ENCODE results near the gene TSPEAR.
"Not testable (repeated sequence)": the region's sequence is repeated elsewhere in the genome, so short reads cannot be mapped to it uniquely, and the experiment has no call there.

Gene TSPEAR

GRCh38 chr21:44555200-44555875 lies 156.0 kb downstream of the TSPEAR start:
- no peak overlapping the region for H3K4me3 ChIP-seq (replicated peaks; ENCODE audit: low read depth, low read length)
- TF ChIP-seq CTCF (IDR thresholded peaks at IDR 0.05; ENCODE audit: low read length, missing control alignments): no peak
- no peak for DNase-seq (ENCODE audit: low read depth)

- no peak for TF ChIP-seq CTCF (IDR thresholded peaks at IDR 0.05; ENCODE audit: low read length, missing control alignments)
- no peak overlapping the region for H3K4me3 ChIP-seq (replicated peaks; ENCODE audit: low read depth, low read length)
- DNase-seq (ENCODE audit: low read depth): no peak
Observed at GRCh38 chr21:44552681-44553080, 158.7 kb downstream of the TSPEAR start.

GRCh38 chr21:44552136-44552535 lies 159.2 kb downstream of the TSPEAR start:
- H3K4me3 ChIP-seq (replicated peaks; ENCODE audit: low read depth, low read length): no peak overlapping the region
- TF ChIP-seq CTCF (IDR thresholded peaks at IDR 0.05; ENCODE audit: low read length, missing control alignments): no peak
- no peak for DNase-seq (ENCODE audit: low read depth)

- DNase-seq (ENCODE audit: low read depth): no peak
- TF ChIP-seq CTCF (IDR thresholded peaks at IDR 0.05; ENCODE audit: low read length, missing control alignments): no peak
Observed at GRCh38 chr21:44551340-44551961, 159.9 kb downstream of the TSPEAR start, which contains the start of gene KRTAP10-2. TSS of gene KRTAP10-2 (minus strand) at chr21:44551505. CDS start at chr21:44551458, 47 bp downstream.

GRCh38 chr21:44550807-44551206 lies 160.6 kb downstream of the TSPEAR start:
- no peak for TF ChIP-seq CTCF (IDR thresholded peaks at IDR 0.05; ENCODE audit: low read length, missing control alignments)
- no peak for DNase-seq (ENCODE audit: low read depth)
- H3K4me3 ChIP-seq (replicated peaks; ENCODE audit: low read depth, low read length): no peak overlapping the region

More at GRCh38 chr21:44551340-44551961, 159.9 kb downstream of the TSPEAR start, which contains the start of gene KRTAP10-2:
- H3K4me3 ChIP-seq (replicated peaks; ENCODE audit: low read depth, low read length): no peak within 1 kb of the TSS

GRCh38 chr21:44550285-44550684 lies 161.1 kb downstream of the TSPEAR start:
- not testable (repeated sequence) for H3K4me3 ChIP-seq (replicated peaks; ENCODE audit: low read depth, low read length); DNase-seq (ENCODE audit: low read depth)

GRCh38 chr21:44549525-44550211 lies 161.7 kb downstream of the TSPEAR start:
- no peak for TF ChIP-seq CTCF (IDR thresholded peaks at IDR 0.05; ENCODE audit: low read length, missing control alignments)
- no peak for DNase-seq (ENCODE audit: low read depth)
- H3K4me3 ChIP-seq (replicated peaks; ENCODE audit: low read depth, low read length): no peak overlapping the region

All from fibroblast of pulmonary artery (primary cell).